ENCODE measurements around the gene MAPK6. TPM values are rescaled to one million over a fixed set of nuclear protein-coding genes. Genes with fewer than 3 reads are reported as not detected.
A peak's percentile ranks its signal among the peaks of the same experiment; 100 is the strongest.

The MAPK6 gene
- total and polyA plus RNA-seq, 10 of the 15 experiments (the other 5 are each of a cell fraction or from before 2014, with no cell fraction given) = 20.6 to 100 (median 52.6) TPM

DNA sequence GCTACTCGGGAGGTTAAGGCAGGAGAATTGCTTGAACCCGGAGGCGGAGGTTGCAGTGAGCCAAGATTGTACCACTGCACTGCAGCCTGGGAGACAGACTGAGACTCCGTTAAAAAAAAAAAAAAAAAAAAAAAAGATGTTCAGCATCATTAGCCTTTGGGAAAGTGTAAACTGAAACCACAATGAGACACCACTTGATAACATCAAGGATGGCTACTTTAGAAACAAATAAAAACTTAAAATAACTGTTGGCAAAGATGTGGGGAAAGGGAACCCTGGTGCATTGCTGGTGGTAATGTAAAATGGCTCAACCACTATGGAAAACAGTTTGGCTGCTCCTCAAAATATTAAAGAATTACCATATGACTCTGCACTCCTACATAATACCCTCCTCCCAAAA is 49.3 kb upstream of the MAPK6 start:
- Histone ChIP-seq H3K27me3 (replicated peaks in 1 of 2; ENCODE audit: control insufficient read depth in 2 of 2, insufficient read depth in 2 of 2, low read length in 1 of 2) (no peaks in the 10 kb centered on the region), H3K4me2 (ENCODE audit: control insufficient read depth, insufficient read depth) (peak overlapping the region; percentile 86), H3K9me3 (replicated peaks; ENCODE audit: control insufficient read depth, insufficient read depth, low read length) (peaks cover 4% of the 10 kb centered on the region; the same call in 1 of the 3 replicates), H2AFZ (ENCODE audit: control insufficient read depth, low read depth, low read length) (no peak overlapping the region), H4K20me1 (ENCODE audit: control insufficient read depth, insufficient read depth) (no peaks in the 10 kb centered on the region), H3K36me3 (ENCODE audit: control insufficient read depth in 2 of 2, insufficient read depth in 2 of 2, low read length in 1 of 2) (peaks cover 0 to 6% of the 10 kb centered on the region in 2 experiments), H3K4me3 (peak overlapping the region; percentile 82; the same call in 1 of the 2 replicates), H3K4me1 (ENCODE audit: control insufficient read depth, insufficient read depth, low read length) (no peaks in the 10 kb centered on the region), H3K9ac (ENCODE audit: control insufficient read depth, insufficient read depth, low read length) (no peak overlapping the region), H3K79me2 (ENCODE audit: control insufficient read depth, insufficient read depth, low read length) (peaks cover 49% of the 10 kb centered on the region), H3K27ac (ENCODE audit: control insufficient read depth, insufficient read depth) (no peak overlapping the region)
- TF ChIP-seq RAD51 (IDR thresholded peaks at IDR 0.05) (no peak), SMC3 (IDR thresholded peaks at IDR 0.05; ENCODE audit: borderline replicate concordance, low read length) (no peak), ZNF207 (IDR thresholded peaks at IDR 0.05; ENCODE audit: borderline replicate concordance) (no peak), CBFB (IDR thresholded peaks at IDR 0.05; ENCODE audit: low read depth) (no peak), NR2F1 (conservative IDR thresholded peaks at IDR 0.05) (no peak), ZNF274 (IDR thresholded peaks at IDR 0.05; ENCODE audit: insufficient read depth, insufficient read length) (no peak), ZZZ3 (IDR thresholded peaks at IDR 0.05; ENCODE audit: control insufficient read depth, insufficient read length, low read depth) (no peak)
- TF ChIP-seq, protein P1, sequence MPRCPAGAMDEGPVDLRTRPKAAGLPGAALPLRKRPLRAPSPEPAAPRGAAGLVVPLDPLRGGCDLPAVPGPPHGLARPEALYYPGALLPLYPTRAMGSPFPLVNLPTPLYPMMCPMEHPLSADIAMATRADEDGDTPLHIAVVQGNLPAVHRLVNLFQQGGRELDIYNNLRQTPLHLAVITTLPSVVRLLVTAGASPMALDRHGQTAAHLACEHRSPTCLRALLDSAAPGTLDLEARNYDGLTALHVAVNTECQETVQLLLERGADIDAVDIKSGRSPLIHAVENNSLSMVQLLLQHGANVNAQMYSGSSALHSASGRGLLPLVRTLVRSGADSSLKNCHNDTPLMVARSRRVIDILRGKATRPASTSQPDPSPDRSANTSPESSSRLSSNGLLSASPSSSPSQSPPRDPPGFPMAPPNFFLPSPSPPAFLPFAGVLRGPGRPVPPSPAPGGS (IDR thresholded peaks at IDR 0.05; ENCODE audit: borderline replicate concordance, insufficient read depth, low read depth, low read length, poor library complexity, severe bottlenecking) = no peak
- TF ChIP-seq, protein P2, sequence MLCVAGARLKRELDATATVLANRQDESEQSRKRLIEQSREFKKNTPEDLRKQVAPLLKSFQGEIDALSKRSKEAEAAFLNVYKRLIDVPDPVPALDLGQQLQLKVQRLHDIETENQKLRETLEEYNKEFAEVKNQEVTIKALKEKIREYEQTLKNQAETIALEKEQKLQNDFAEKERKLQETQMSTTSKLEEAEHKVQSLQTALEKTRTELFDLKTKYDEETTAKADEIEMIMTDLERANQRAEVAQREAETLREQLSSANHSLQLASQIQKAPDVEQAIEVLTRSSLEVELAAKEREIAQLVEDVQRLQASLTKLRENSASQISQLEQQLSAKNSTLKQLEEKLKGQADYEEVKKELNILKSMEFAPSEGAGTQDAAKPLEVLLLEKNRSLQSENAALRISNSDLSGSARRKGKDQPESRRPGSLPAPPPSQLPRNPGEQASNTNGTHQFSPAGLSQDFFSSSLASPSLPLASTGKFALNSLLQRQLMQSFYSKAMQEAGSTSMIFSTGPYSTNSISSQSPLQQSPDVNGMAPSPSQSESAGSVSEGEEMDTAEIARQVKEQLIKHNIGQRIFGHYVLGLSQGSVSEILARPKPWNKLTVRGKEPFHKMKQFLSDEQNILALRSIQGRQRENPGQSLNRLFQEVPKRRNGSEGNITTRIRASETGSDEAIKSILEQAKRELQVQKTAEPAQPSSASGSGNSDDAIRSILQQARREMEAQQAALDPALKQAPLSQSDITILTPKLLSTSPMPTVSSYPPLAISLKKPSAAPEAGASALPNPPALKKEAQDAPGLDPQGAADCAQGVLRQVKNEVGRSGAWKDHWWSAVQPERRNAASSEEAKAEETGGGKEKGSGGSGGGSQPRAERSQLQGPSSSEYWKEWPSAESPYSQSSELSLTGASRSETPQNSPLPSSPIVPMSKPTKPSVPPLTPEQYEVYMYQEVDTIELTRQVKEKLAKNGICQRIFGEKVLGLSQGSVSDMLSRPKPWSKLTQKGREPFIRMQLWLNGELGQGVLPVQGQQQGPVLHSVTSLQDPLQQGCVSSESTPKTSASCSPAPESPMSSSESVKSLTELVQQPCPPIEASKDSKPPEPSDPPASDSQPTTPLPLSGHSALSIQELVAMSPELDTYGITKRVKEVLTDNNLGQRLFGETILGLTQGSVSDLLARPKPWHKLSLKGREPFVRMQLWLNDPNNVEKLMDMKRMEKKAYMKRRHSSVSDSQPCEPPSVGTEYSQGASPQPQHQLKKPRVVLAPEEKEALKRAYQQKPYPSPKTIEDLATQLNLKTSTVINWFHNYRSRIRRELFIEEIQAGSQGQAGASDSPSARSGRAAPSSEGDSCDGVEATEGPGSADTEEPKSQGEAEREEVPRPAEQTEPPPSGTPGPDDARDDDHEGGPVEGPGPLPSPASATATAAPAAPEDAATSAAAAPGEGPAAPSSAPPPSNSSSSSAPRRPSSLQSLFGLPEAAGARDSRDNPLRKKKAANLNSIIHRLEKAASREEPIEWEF (IDR thresholded peaks at IDR 0.05; ENCODE audit: insufficient replicate concordance, low read depth, low read length) = no peak
- TF ChIP-seq, protein P3, sequence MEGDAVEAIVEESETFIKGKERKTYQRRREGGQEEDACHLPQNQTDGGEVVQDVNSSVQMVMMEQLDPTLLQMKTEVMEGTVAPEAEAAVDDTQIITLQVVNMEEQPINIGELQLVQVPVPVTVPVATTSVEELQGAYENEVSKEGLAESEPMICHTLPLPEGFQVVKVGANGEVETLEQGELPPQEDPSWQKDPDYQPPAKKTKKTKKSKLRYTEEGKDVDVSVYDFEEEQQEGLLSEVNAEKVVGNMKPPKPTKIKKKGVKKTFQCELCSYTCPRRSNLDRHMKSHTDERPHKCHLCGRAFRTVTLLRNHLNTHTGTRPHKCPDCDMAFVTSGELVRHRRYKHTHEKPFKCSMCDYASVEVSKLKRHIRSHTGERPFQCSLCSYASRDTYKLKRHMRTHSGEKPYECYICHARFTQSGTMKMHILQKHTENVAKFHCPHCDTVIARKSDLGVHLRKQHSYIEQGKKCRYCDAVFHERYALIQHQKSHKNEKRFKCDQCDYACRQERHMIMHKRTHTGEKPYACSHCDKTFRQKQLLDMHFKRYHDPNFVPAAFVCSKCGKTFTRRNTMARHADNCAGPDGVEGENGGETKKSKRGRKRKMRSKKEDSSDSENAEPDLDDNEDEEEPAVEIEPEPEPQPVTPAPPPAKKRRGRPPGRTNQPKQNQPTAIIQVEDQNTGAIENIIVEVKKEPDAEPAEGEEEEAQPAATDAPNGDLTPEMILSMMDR (IDR thresholded peaks at IDR 0.05 in 2 of 3, conservative IDR thresholded peaks at IDR 0.05 in 1 of 3; ENCODE audit: control insufficient read depth in 2 of 3, extremely low read depth in 1 of 3, insufficient read depth in 1 of 3, low read depth in 3 of 3, low read length in 3 of 3) = no peak
- intact Hi-C loops (cut with micrococcal nuclease; ENCODE audit: unreplicated experiment) = no loop called here
- ATAC-seq = no peak
- in situ Hi-C loops (cut with MboI) = no loop called here
- POLR2A ChIA-PET = interaction anchor here (1.7 kb wide), 1 partner anchor 167 kb away, joined by 5 read pairs; no protein-coding TSS in a partner anchor
- 88% methylated on average over 3 of the region's 4 CpGs for whole genome bisulfite sequencing (ENCODE audit: insufficient coverage, insufficient replicate concordance, low lambda C conversion rate, missing lambda C conversion rate)
- RAD21 ChIA-PET (ENCODE audit: unreplicated experiment) = interaction anchor here (1.2 to 1.4 kb wide), 2 partner anchors 34 to 134 kb away, joined by 3 to 4 read pairs; no protein-coding TSS in a partner anchor
- FAIRE-seq = no peak
- CTCF ChIA-PET = interaction anchor here (0.7 to 3.2 kb wide), 3 partner anchors 13 to 266 kb away, joined by 3 to 12 read pairs (median 4); no protein-coding TSS in a partner anchor
- no TSS peak for BruUV-seq (replicated peaks)
- SMC1A ChIA-PET (ENCODE audit: uncharacterized antibody, unreplicated experiment) = no interaction called here
- no peak for DNase-seq (ENCODE audit: low read depth, low spot score)

Data from GM12878 (cell line).